OCI-LY1 (cell line): ENCODE data around the gene ZFP1.

Experiments
- H2AFZ ChIP-seq: fragments of 200-600 bp; sonication (generic), shearing (Covaris generic); 2 replicates; pipeline ENCODE4 v1.6.0; 2014; ENCODE audit warnings: antibody characterized with exemption, mild to moderate bottlenecking, low read length
- H3F3A ChIP-seq: fragments of 200-600 bp; sonication (generic), shearing (Covaris generic); 2 replicates; pipeline ENCODE4 v1.6.0; 2014; ENCODE audit warnings: mild to moderate bottlenecking, antibody characterized with exemption, low read length, moderate library complexity; ENCODE audit not compliant: insufficient read depth
- H3K27ac ChIP-seq: fragments of 200-600 bp; sonication (generic); 2 replicates; pipeline ENCODE4 v1.5.1; 2014; ENCODE audit warnings: low read length, mixed run types, mild to moderate bottlenecking, low read depth; ENCODE audit not compliant: poor library complexity, severe bottlenecking
- H3K27me3 ChIP-seq: fragments of 200-600 bp; sonication (generic); 2 replicates; pipeline ENCODE4 v1.6.0; 2014; ENCODE audit warnings: antibody characterized with exemption, mild to moderate bottlenecking, low read length, moderate library complexity; ENCODE audit not compliant: insufficient read depth
- H3K36me3 ChIP-seq: fragments of 200-600 bp; sonication (generic); 2 replicates; pipeline ENCODE4 v1.6.1; 2014; ENCODE audit warnings: mild to moderate bottlenecking, antibody characterized with exemption, low read length, moderate library complexity, mixed read lengths; ENCODE audit not compliant: insufficient read depth
- H3K4me1 ChIP-seq: fragments of 200-600 bp; sonication (generic); 2 replicates; pipeline ENCODE4 v1.5.1; 2014; ENCODE audit warnings: mild to moderate bottlenecking, low read length, moderate library complexity; ENCODE audit not compliant: insufficient read depth, severe bottlenecking
- H3K4me2 ChIP-seq: fragments of 200-600 bp; sonication (generic), shearing (Covaris generic); 2 replicates; pipeline ENCODE4 v1.6.1; 2014; ENCODE audit warnings: low read length
- H3K4me3 ChIP-seq: fragments of 200-600 bp; sonication (generic); 2 replicates; pipeline ENCODE4 v1.5.1; 2014; ENCODE audit warnings: low read length, low read depth, mild to moderate bottlenecking, mixed read lengths; ENCODE audit not compliant: poor library complexity, severe bottlenecking
- H3K79me2 ChIP-seq: fragments of 200-600 bp; shearing (Covaris generic); 2 replicates; pipeline ENCODE4 v1.6.1; 2016; ENCODE audit warnings: mixed run types, low read length, mixed read lengths; ENCODE audit not compliant: insufficient read depth
- H3K9ac ChIP-seq: fragments of 200-600 bp; sonication (generic), shearing (Covaris generic); 2 replicates; pipeline ENCODE4 v1.6.1; 2014; ENCODE audit warnings: mild to moderate bottlenecking, low read length, mixed read lengths
- H3K9me2 ChIP-seq: fragments of 200-600 bp; sonication (generic), shearing (Covaris generic); 2 replicates; pipeline ENCODE4 v1.6.1; 2014; ENCODE audit warnings: low read depth, mild to moderate bottlenecking, low read length, mixed read lengths
- H3K9me3 ChIP-seq: fragments of 200-600 bp; shearing (Covaris generic); 2 replicates; pipeline ENCODE4 v1.6.1; 2014; ENCODE audit warnings: low read length, mixed read lengths
- H4K20me1 ChIP-seq: fragments of 200-600 bp; sonication (generic), shearing (Covaris generic); 2 replicates; pipeline ENCODE4 v1.6.0; 2016; ENCODE audit warnings: mild to moderate bottlenecking, low read length; ENCODE audit not compliant: insufficient read depth
- EZH2 ChIP-seq: fragments of 200-600 bp; sonication (generic), shearing (Covaris generic); IDR thresholded peaks from 2 replicates; pipeline ENCODE4 v1.8.0; 2017; ENCODE audit warnings: borderline replicate concordance, mixed run types, mild to moderate bottlenecking, antibody characterized with exemption, low read length, moderate library complexity, mixed read lengths
- TF ChIP-seq, protein P1 (sequence below): fragments of 200-600 bp; sonication (generic), shearing (Covaris generic); IDR thresholded peaks from 2 replicates; pipeline ENCODE4 v1.5.1; 2017; ENCODE audit warnings: mild to moderate bottlenecking, antibody characterized with exemption, low read length, moderate library complexity, mixed read lengths

Gene ZFP1

GRCh38 chr16:75160386-75160785, 12.1 kb downstream of the ZFP1 start:
- Histone ChIP-seq H3K9me2 (no peaks in the 10 kb centered on the region), H3K9ac (no peak overlapping the region), H3K27ac (no peak overlapping the region), H3K36me3 (peaks cover 82% of the 10 kb centered on the region), H3K9me3 (peaks cover 11% of the 10 kb centered on the region; the same call in 1 of the 2 replicates), H4K20me1 (no peaks in the 10 kb centered on the region), H3K27me3 (no peaks in the 10 kb centered on the region), H3K79me2 (no peaks in the 10 kb centered on the region), H2AFZ (no peak overlapping the region), H3K4me1 (no peaks in the 10 kb centered on the region), H3K4me2 (no peak overlapping the region), H3K4me3 (no peak overlapping the region), H3F3A (no peaks in the 10 kb centered on the region)
- no peak for TF ChIP-seq EZH2
- TF ChIP-seq, protein P1, sequence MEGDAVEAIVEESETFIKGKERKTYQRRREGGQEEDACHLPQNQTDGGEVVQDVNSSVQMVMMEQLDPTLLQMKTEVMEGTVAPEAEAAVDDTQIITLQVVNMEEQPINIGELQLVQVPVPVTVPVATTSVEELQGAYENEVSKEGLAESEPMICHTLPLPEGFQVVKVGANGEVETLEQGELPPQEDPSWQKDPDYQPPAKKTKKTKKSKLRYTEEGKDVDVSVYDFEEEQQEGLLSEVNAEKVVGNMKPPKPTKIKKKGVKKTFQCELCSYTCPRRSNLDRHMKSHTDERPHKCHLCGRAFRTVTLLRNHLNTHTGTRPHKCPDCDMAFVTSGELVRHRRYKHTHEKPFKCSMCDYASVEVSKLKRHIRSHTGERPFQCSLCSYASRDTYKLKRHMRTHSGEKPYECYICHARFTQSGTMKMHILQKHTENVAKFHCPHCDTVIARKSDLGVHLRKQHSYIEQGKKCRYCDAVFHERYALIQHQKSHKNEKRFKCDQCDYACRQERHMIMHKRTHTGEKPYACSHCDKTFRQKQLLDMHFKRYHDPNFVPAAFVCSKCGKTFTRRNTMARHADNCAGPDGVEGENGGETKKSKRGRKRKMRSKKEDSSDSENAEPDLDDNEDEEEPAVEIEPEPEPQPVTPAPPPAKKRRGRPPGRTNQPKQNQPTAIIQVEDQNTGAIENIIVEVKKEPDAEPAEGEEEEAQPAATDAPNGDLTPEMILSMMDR = no peak

DNA sequence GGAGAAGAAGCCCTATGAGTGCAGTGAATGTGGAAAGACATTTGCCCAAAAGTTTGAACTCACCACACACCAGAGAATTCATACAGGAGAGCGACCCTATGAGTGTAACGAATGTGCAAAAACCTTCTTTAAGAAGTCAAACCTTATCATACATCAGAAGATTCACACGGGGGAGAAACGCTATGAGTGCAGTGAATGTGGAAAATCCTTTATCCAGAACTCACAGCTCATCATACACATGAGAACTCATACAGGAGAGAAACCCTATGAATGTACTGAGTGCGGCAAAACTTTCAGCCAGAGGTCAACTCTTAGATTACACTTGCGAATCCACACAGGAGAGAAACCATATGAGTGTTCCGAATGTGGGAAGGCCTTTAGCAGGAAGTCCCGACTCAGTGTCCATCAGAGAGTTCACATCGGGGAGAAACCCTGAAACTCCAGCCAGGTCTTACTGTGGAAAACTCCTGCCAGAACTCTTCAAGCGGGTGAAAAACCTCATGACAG, 21.6 kb downstream of the ZFP1 start:
- H3K9ac ChIP-seq = no peak overlapping the region
- peaks cover 77% of the 10 kb centered on the region for H3K9me3 ChIP-seq
- no peak overlapping the region for H3K4me3 ChIP-seq
- no peaks in the 10 kb centered on the region for H3K9me2 ChIP-seq
- TF ChIP-seq, protein P1 = no peak
- no peaks in the 10 kb centered on the region for H3F3A ChIP-seq
- H2AFZ ChIP-seq = no peak overlapping the region
- peaks cover 67% of the 10 kb centered on the region for H3K36me3 ChIP-seq
- H3K4me2 ChIP-seq = no peak overlapping the region
- no peaks in the 10 kb centered on the region for H4K20me1 ChIP-seq
- no peaks in the 10 kb centered on the region for H3K4me1 ChIP-seq
- no peaks in the 10 kb centered on the region for H3K79me2 ChIP-seq
- H3K27ac ChIP-seq = no peak overlapping the region
- no peaks in the 10 kb centered on the region for H3K27me3 ChIP-seq

GRCh38 chr16:75172578-75172977, 24.3 kb downstream of the ZFP1 start:
- no peaks in the 10 kb centered on the region for H3K79me2 ChIP-seq
- H3K4me3 ChIP-seq = no peak overlapping the region
- no peak overlapping the region for H3K27ac ChIP-seq
- H3K4me1 ChIP-seq = no peaks in the 10 kb centered on the region
- H3K9me2 ChIP-seq = no peaks in the 10 kb centered on the region
- H3K9ac ChIP-seq = no peak overlapping the region
- H2AFZ ChIP-seq = no peak overlapping the region
- no peaks in the 10 kb centered on the region for H3K27me3 ChIP-seq
- H3F3A ChIP-seq = no peaks in the 10 kb centered on the region
- H3K36me3 ChIP-seq = peaks cover 40% of the 10 kb centered on the region
- H3K9me3 ChIP-seq = peaks cover 62% of the 10 kb centered on the region
- no peak overlapping the region for H3K4me2 ChIP-seq
- H4K20me1 ChIP-seq = no peaks in the 10 kb centered on the region
- TF ChIP-seq, protein P1 = no peak
- TF ChIP-seq EZH2 = no peak
